ENCODE data around the gene MFF. TPM values are rescaled to one million over a fixed set of nuclear protein-coding genes. Genes with fewer than 3 reads are reported as not detected.

MFF gene
- total RNA-seq, 1 experiment from 2014 or later: 83.3 TPM

DNA sequence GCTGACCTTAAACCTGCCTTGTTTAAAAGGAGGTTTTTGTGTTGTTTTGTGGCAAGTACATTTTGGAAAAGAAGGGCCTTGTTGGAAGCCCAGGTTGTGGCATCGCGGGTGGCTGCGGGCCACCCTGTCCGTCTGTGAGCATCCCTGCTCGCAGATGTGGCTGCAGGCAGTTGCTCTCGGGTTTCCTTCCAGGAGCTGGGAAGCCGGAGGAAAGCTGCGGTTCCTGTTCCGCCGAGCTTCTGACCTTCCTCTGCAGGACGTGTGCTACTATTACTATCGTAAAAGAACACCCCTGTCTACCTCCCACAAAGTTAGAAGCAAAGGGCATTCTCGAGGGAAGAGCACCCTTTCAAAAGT, 766 bp downstream of the MFF start:
- no peak overlapping the region for H4K8ac ChIP-seq (replicated peaks; ENCODE audit: insufficient read length, low read depth, low read length)
- peak; percentile 53 for DNase-seq
- H3K23ac ChIP-seq (ENCODE audit: insufficient read length, low read depth, low read length): no peak overlapping the region
- no peaks in the 10 kb centered on the region for H3K27me3 ChIP-seq (ENCODE audit: insufficient read depth, low read length)
- H2BK120ac ChIP-seq (ENCODE audit: low read depth, low read length, poor library complexity, severe bottlenecking): no peak overlapping the region
- no peak overlapping the region for H2AK5ac ChIP-seq (ENCODE audit: insufficient read length, low read length)
- peaks cover 25 to 43% (median 33%) of the 10 kb centered on the region in 3 experiments for H3K36me3 Mint-ChIP-seq (ENCODE audit: insufficient read depth in 1 of 3, low read depth in 3 of 3)
- no peak overlapping the region for H2BK15ac ChIP-seq (ENCODE audit: low read depth, low read length)
- H3K23me2 ChIP-seq (ENCODE audit: insufficient read length, low read depth, low read length, poor library complexity, severe bottlenecking): peaks cover 6% of the 10 kb centered on the region
- peak overlapping the region; percentile 93 to 94 for H3K4me3 Mint-ChIP-seq
- no peaks in the 10 kb centered on the region; the same call in 1 of the 2 replicates for H3K4me1 ChIP-seq (ENCODE audit: insufficient read depth, low read length)
- no peaks in the 10 kb centered on the region for H4K20me1 ChIP-seq (ENCODE audit: control insufficient read depth, insufficient read depth, insufficient read length)
- no peak overlapping the region for H3K18ac ChIP-seq (ENCODE audit: insufficient read length, low read depth, low read length)
- H2BK5ac ChIP-seq (ENCODE audit: insufficient read length, low read length): no peak overlapping the region
- peak overlapping the region; percentile 60 for H3K14ac ChIP-seq (ENCODE audit: insufficient read depth, low read length)
- H3K56ac ChIP-seq (ENCODE audit: insufficient read length, low read depth, low read length): no peak overlapping the region
- no peak overlapping the region for H3K4ac ChIP-seq (ENCODE audit: low read depth, low read length)
- H3K79me1 ChIP-seq (ENCODE audit: insufficient read depth, low read depth, low read length, poor library complexity, severe bottlenecking): no peaks in the 10 kb centered on the region
- H2AFZ ChIP-seq (ENCODE audit: low read length): no peak overlapping the region
- peak overlapping the region; percentile 95 for H3K4me2 ChIP-seq (ENCODE audit: insufficient read depth, insufficient read length, low read length)
- H3K79me2 ChIP-seq (ENCODE audit: insufficient read depth, low read length): peaks cover 2% of the 10 kb centered on the region; the same call in 1 of the 2 replicates
- H3K27ac Mint-ChIP-seq: peak overlapping the region; percentile 90 to 99 (median 96); a peak in 6 of 7 replicates
- no peak overlapping the region for H3T11ph ChIP-seq (ENCODE audit: low read length)
- H3K9ac ChIP-seq (ENCODE audit: extremely low read depth, insufficient read length, low read length): peak overlapping the region; percentile 90
- H2BK20ac ChIP-seq (ENCODE audit: low read depth, low read length, poor library complexity, severe bottlenecking): no peak overlapping the region
- no peak overlapping the region for H4K91ac ChIP-seq (ENCODE audit: insufficient read length, low read depth, low read length)
- no peaks in the 10 kb centered on the region for H3K9me3 ChIP-seq (ENCODE audit: control insufficient read depth, low read depth, low read length)
- no peak overlapping the region for H3K27ac ChIP-seq (ENCODE audit: insufficient read length, low read depth, low read length)
- H3K27me3 Mint-ChIP-seq (ENCODE audit: low read depth): no peaks in the 10 kb centered on the region
- H3K4me1 Mint-ChIP-seq: peaks cover 33 to 41% of the 10 kb centered on the region in 2 experiments
- TF ChIP-seq, protein P1, sequence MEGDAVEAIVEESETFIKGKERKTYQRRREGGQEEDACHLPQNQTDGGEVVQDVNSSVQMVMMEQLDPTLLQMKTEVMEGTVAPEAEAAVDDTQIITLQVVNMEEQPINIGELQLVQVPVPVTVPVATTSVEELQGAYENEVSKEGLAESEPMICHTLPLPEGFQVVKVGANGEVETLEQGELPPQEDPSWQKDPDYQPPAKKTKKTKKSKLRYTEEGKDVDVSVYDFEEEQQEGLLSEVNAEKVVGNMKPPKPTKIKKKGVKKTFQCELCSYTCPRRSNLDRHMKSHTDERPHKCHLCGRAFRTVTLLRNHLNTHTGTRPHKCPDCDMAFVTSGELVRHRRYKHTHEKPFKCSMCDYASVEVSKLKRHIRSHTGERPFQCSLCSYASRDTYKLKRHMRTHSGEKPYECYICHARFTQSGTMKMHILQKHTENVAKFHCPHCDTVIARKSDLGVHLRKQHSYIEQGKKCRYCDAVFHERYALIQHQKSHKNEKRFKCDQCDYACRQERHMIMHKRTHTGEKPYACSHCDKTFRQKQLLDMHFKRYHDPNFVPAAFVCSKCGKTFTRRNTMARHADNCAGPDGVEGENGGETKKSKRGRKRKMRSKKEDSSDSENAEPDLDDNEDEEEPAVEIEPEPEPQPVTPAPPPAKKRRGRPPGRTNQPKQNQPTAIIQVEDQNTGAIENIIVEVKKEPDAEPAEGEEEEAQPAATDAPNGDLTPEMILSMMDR (conservative IDR thresholded peaks at IDR 0.05): no peak
- peaks cover 32 to 34% of the 10 kb centered on the region in 2 experiments for H3K9me3 Mint-ChIP-seq
- no CpG with 5 or more reads among the region's 13 CpGs for WGBS (ENCODE audit: extremely low coverage, insufficient read length, low lambda C conversion rate)
- H2BK12ac ChIP-seq (ENCODE audit: insufficient read length, low read depth, low read length): no peak overlapping the region
- H4K5ac ChIP-seq (ENCODE audit: insufficient read length, low read depth, low read length): no peak overlapping the region
